Raji (cell line): ENCODE data around the gene TP73.

Experiments
- POLR2A ChIP-seq: IDR thresholded peaks from 2 replicates; pipeline ENCODE4 v1.6.1; 2011; ENCODE audit warnings: low read depth, low read length, control low read depth; ENCODE audit not compliant: insufficient read depth

Gene TP73

DNA sequence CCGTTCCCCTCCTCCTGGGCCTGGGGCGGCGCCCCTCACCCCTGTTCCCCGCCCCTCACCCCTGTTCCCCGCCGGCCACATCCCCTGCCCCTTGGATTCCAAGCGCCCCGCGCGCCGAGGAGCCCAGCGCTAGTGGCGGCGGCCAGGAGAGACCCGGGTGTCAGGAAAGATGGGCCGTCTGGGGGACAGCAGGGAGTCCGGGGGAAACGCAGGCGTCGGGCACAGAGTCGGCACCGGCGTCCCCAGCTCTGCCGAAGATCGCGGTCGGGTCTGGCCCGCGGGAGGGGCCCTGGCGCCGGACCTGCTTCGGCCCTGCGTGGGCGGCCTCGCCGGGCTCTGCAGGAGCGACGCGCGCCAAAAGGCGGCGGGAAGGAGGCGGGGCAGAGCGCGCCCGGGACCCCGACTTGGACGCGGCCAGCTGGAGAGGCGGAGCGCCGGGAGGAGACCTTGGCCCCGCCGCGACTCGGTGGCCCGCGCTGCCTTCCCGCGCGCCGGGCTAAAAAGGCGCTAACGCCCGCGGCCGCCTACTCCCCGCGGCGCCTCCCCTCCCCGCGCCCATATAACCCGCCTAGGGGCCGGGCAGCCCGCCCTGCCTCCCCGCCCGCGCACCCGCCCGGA is at the start of gene TP73:
Gene TP73, plus strand, starts transcription at position 587 of the 618 bp plus-strand sequence. CDS start 29,850 bp downstream, outside the sequence.
- TF ChIP-seq POLR2A: 0 out of 2 replicates have a peak, but pooled peaks have one; percentile 28

GRCh38 chr1:3603156-3603555 is 49.2 kb upstream of the TP73 start:
- TF ChIP-seq POLR2A: no peak

DNA sequence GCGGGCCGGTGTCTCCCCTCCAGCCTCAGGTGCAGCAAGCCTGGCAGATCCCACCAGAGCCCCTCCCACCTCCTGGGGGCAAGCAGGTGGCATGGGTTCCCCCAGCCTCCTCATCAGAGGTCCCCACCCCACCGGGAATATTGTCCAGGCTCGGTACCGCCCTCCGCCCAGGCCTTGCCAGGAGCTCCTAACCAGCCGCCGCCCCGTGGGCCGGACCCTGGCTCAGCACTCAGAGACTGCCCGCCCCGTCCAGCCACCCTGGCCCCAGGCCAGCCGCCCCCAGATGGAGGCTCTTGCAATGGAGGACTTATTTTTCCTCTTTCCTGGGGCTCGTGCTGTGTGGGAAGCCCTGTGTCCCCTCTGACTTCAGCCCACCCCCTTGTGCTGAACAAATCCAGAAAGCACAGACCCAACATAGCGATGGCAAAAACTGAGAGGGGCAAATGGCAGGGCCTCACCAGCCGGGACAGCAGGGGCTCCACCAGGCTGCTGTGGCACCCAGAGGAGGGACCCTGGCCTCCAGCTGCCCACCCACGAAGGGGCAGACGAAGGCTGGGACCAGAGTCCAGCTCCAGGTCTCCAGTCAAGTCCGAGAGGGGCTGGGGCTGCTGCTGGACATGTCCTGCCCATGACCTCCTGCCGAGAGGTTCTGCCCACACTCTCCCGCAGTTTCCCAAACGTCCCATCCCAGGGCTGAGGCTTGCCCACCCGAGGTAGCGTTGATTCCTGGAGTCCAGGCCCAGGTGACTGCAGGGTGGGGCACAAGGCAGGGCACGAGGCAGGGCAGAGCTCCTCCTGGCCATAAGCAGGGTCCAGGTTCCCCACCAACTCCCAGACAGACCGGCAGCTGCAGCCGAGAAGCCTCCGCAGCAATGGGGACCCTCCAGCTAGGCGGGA is 48.5 kb upstream of the TP73 start:
- no peak for TF ChIP-seq POLR2A

- TF ChIP-seq POLR2A: no peak
Observed at GRCh38 chr1:3604468-3604974, 47.8 kb upstream of the TP73 start.

DNA sequence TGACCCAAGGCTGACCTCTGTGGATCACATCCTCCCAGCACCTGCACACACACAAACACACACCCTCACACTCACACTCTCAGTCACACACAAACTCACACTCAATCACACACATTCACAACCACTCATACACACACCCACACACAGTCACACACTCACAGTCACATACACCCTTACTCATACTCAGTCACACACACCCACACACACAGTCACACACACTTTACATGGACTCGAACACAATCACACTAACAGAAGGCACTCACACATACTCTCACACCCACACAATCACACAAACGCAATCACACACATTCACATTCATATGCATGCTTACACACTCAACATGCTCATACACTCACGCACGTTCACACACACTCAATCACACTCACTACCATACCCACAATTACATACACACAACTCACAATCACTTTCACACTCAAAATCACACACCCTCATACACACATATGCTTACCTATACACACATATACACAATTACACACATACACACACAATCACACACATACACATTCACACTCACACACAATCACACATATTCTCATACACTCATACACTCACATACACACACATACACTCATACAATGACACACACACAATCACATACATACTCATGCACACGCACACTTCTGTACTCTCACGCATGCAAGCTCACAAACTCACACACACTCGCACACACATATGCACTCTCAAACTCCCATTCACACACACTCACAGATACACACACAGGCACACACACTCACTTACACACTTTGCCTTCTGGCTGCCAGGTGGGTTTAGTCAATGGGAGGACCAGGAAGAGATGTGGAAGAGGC is 47.1 kb upstream of the TP73 start:
- no peak for TF ChIP-seq POLR2A

GRCh38 chr1:3606779-3607702 is 45.3 kb upstream of the TP73 start:
- no peak for TF ChIP-seq POLR2A

DNA sequence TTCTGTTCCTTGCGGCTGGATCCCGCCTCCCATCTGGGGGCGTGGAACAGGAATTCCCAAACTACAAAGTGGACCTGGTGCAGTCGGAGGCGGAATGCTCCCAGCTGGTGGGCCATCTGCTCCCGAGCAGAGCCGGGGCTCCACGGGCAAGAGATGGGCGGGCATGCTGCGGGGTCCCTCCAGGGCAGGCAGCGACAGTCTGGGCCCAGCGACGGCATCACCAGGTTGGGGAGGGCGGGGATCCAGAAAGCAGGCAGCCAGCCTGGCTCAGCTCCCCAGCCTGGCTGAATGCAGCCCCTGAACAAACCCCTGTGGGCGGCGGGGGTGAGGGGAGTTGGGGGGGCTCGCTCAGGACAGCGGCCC is 44.6 kb upstream of the TP73 start:
- TF ChIP-seq POLR2A: no peak

DNA sequence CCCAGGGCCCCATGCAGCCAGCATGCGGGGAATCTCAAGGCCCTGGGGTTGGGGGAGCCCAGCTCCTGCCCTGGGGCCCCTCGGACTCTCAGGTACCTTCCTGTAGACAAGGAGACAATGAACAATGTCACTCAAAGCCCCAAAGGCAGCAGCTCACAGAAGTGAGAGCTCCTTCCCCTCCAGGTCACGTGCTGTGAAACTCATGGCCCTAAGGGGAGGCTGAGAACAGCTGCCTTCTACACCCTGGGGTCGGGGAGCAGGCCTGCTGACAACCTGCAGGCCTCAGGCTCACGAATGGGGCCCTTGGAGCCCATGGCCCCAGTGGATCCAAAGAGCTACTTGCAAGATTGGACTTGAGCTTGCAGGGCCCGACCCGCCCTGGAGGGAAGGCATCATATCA is 44.2 kb upstream of the TP73 start:
- TF ChIP-seq POLR2A: no peak

DNA sequence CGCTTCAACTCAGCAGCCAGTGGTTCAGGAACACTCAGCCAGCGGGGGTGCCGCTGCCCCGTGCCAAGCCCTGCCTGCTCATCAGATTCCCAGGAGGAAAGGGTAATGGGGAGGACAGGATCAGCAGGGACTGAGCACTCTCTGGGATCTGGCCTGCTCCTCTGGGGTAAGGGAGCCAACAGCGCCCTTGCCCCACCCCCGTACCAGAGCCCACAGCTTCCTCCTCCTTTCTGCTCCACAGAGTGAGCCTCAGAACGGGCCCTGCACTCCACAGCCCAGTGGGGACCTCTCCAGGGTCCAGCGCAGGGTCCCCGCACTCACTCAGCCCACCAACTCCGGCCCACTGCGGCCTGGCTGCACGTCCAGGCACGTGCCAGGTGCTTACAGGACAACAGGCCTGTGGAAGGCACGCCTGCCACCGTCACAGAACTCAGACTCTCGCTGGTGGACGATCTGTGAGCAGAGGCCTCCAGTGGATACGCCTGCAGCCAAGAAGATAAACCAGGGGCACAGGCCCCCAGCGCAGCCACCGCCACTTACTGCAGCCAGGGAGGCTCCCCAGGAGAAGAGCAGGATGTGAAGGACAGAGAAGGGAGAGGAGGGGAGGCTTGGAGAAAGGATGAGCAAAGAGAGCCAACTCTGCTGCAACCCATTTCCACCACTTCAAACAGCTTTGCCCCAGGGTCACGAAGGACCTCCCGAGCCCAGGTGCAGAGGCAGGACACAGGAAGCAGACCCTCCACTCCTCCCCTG is 43.1 kb upstream of the TP73 start:
- TF ChIP-seq POLR2A: no peak

DNA sequence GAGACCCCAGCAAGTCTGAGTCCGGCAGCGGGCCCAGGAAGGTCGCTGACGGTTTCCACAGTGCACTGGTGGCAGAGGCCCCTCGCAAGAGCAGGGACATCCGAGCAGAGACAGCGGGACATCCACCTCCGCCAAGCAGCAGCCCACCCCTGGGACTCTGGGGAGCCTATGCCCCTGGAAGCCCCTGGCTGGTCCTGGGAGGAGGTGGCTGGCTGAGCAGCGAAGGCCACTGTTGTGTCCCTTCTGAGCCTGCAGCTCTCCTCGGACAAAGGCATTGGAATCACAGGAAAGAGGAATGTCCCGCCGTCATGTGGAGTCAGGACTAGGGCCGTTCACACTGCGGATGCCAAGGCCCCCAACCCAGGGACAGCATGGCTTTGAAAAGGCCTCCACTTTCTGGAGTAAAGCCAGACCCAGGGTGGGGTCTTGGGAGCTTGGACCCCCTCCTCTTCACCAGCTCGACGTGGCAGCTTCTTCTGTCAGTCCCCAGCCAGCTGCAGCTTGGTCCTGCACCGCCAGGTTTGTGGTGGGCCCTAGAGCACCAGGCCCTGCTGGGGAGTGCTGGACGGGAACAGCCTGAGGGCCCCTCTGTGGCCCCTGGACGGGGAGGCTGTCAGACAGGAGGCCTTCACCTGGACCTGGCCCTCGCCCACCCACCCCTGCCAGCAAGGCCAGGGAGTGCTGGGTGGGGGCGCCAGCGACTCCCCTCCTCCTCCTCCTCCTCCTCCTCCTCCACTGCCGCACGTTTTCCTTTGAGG is 42.4 kb upstream of the TP73 start:
- no peak for TF ChIP-seq POLR2A

GRCh38 chr1:3610527-3611169 is 41.7 kb upstream of the TP73 start:
- TF ChIP-seq POLR2A: no peak

GRCh38 chr1:3611170-3612019 is 40.9 kb upstream of the TP73 start, which contains the start of gene MEGF6:
TSS of gene MEGF6 (minus strand) at chr1:3611508. CDS start at chr1:3611268, 240 bp downstream.
- TF ChIP-seq POLR2A: no peak

DNA sequence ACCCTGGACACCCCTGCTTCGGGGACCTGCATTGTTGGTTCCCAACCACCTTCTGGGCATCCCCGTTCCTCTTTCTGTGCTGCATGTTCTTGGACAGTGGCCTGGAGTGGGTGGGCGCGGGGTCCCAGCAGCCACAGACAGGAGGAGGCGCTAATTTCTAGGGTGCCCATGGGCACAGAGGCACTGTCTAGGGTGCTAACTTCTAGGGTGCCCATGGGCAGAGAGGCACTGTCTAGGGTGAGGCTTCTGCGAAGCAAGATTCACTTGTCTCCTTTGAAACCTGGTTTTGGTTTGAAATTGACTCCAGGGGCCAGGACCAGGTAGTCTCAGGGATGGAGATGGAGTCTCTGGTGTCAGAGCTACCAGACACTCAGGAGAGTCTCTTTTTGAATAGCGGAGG is 40.2 kb upstream of the TP73 start:
- TF ChIP-seq POLR2A: no peak
